ENCODE results near the gene VMP1.
A peak's percentile ranks its signal among the peaks of the same experiment; 100 is the strongest.
"Not testable (repeated sequence)": the region's sequence is repeated elsewhere in the genome, so short reads cannot be mapped to it uniquely, and the experiment has no call there.

VMP1 gene

DNA sequence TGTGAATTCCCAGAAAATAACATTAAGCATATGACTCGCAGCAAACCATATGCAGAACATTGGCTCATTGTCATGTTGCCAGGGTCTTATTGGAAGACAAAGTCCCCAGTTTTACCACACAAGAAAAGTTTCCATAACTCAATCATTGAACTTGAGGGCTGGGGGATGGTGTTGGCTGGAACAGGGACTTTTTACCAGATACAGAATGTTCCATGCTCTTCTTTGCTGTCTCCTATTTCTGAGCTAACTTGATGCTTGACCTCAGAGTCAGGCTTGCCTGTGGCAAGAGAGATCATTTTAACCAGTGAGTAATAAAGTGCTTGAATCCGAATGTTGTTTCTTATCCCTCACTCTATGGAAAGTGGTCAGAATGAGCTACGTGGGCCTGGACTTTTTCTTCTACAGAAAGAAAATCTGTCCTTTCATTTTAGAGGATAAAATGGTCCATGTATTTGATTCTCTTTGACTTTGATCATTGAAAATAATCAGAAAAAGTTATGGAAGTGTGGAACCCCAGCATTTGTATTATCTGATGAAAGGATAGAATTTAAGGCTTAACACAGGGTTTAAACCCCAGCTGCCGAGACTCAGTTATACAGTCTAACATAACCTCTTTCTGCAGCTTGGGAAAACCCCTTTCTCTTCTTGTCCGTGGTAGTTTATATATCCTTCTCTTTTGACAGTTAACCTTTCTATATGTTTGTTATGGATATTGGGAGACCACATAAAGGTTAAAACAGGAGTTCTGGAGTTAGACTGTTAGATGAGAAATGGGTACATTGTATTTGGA is 118.3 kb downstream of the VMP1 start:
- H3K9ac ChIP-seq (ENCODE audit: low read length) = no peak overlapping the region
- no peak overlapping the region for H3K27ac ChIP-seq (ENCODE audit: low read depth, low read length)
- H3K4me2 ChIP-seq (ENCODE audit: low read length) = no peak overlapping the region
- no peak overlapping the region for H2BK5ac ChIP-seq (ENCODE audit: low read length)
- no peak overlapping the region for H2BK120ac ChIP-seq (ENCODE audit: low read depth, low read length)
- no peaks in the 10 kb centered on the region for H3K27me3 ChIP-seq (ENCODE audit: insufficient read depth, low read length, poor library complexity)
- peaks cover 5% of the 10 kb centered on the region for H3K4me1 ChIP-seq (ENCODE audit: control insufficient read depth, low read depth, low read length)
- H3K56ac ChIP-seq (ENCODE audit: low read length) = peak overlapping the region; percentile 42
- DNase-seq = no peak
- no peak overlapping the region for H3K18ac ChIP-seq (ENCODE audit: low read length)
- H4K5ac ChIP-seq (ENCODE audit: low read length) = no peak overlapping the region
- no peak overlapping the region for H2AK5ac ChIP-seq (ENCODE audit: low read length)
- H3K36me3 ChIP-seq (ENCODE audit: control insufficient read depth, insufficient read depth, low read length) = no peaks in the 10 kb centered on the region
- no peak overlapping the region for H4K8ac ChIP-seq (ENCODE audit: low read depth, low read length)
- H3K79me1 ChIP-seq (ENCODE audit: low read length) = no peaks in the 10 kb centered on the region
- H3K4ac ChIP-seq (ENCODE audit: low read depth, low read length) = no peak overlapping the region
- no peak overlapping the region for H3K4me3 ChIP-seq (ENCODE audit: low read length)
- no peak overlapping the region for H2BK15ac ChIP-seq (replicated peaks; ENCODE audit: low read depth)
- no CpG with 5 or more reads among the region's 5 CpGs for WGBS (ENCODE audit: extremely low coverage, insufficient coverage, low lambda C conversion rate)
- no peaks in the 10 kb centered on the region for H3K79me2 ChIP-seq (ENCODE audit: control insufficient read depth, insufficient read depth, low read length)
- peak overlapping the region; percentile 80 for H3K23ac ChIP-seq (ENCODE audit: low read length)

GRCh38 chr17:59826706-59827453 is 119.4 kb downstream of the VMP1 start:
- Histone ChIP-seq H3K9ac (ENCODE audit: low read length) (no peak overlapping the region), H3K4me1 (ENCODE audit: control insufficient read depth, low read depth, low read length) (peaks cover 5% of the 10 kb centered on the region), H3K79me1 (ENCODE audit: low read length) (no peaks in the 10 kb centered on the region), H2BK15ac (replicated peaks; ENCODE audit: low read depth) (no peak overlapping the region), H3K4me3 (ENCODE audit: low read length) (no peak overlapping the region), H2BK120ac (ENCODE audit: low read depth, low read length) (no peak overlapping the region), H3K18ac (ENCODE audit: low read length) (no peak overlapping the region), H3K36me3 (ENCODE audit: control insufficient read depth, insufficient read depth, low read length) (no peaks in the 10 kb centered on the region), H3K4me2 (ENCODE audit: low read length) (no peak overlapping the region), H3K27ac (ENCODE audit: low read depth, low read length) (no peak overlapping the region), H4K5ac (ENCODE audit: low read length) (no peak overlapping the region), H3K23ac (ENCODE audit: low read length) (no peak overlapping the region), H3K4ac (ENCODE audit: low read depth, low read length) (no peak overlapping the region), H4K8ac (ENCODE audit: low read depth, low read length) (no peak overlapping the region), H3K27me3 (ENCODE audit: insufficient read depth, low read length, poor library complexity) (no peaks in the 10 kb centered on the region), H2BK5ac (ENCODE audit: low read length) (no peak overlapping the region), H3K56ac (ENCODE audit: low read length) (no peak overlapping the region), H2AK5ac (ENCODE audit: low read length) (no peak overlapping the region), H3K79me2 (ENCODE audit: control insufficient read depth, insufficient read depth, low read length) (no peaks in the 10 kb centered on the region)
- no CpG with 5 or more reads among the region's 4 CpGs for WGBS (ENCODE audit: extremely low coverage, insufficient coverage, low lambda C conversion rate)
- no peak for DNase-seq

- H3K18ac ChIP-seq (ENCODE audit: low read length) = peak overlapping the region; percentile 86
- H3K27me3 ChIP-seq (ENCODE audit: insufficient read depth, low read length, poor library complexity) = no peaks in the 10 kb centered on the region
- no peaks in the 10 kb centered on the region for H3K36me3 ChIP-seq (ENCODE audit: control insufficient read depth, insufficient read depth, low read length)
- H4K5ac ChIP-seq (ENCODE audit: low read length) = no peak overlapping the region
- peaks cover 5% of the 10 kb centered on the region for H3K4me1 ChIP-seq (ENCODE audit: control insufficient read depth, low read depth, low read length)
- no peaks in the 10 kb centered on the region for H3K79me1 ChIP-seq (ENCODE audit: low read length)
- peak overlapping the region; percentile 74 for H2BK15ac ChIP-seq (replicated peaks; ENCODE audit: low read depth)
- DNase-seq = no peak
- H2BK5ac ChIP-seq (ENCODE audit: low read length) = no peak overlapping the region
- WGBS (ENCODE audit: extremely low coverage, insufficient coverage, low lambda C conversion rate) = no CpG with 5 or more reads among the region's 5 CpGs
- no peak overlapping the region for H3K4ac ChIP-seq (ENCODE audit: low read depth, low read length)
- no peak overlapping the region for H3K23ac ChIP-seq (ENCODE audit: low read length)
- H3K4me2 ChIP-seq (ENCODE audit: low read length) = no peak overlapping the region
- peak overlapping the region; percentile 15 for H2BK120ac ChIP-seq (ENCODE audit: low read depth, low read length)
- peak overlapping the region; percentile 5 for H3K27ac ChIP-seq (ENCODE audit: low read depth, low read length)
- H3K79me2 ChIP-seq (ENCODE audit: control insufficient read depth, insufficient read depth, low read length) = no peaks in the 10 kb centered on the region
- H2AK5ac ChIP-seq (ENCODE audit: low read length) = no peak overlapping the region
- no peak overlapping the region for H3K56ac ChIP-seq (ENCODE audit: low read length)
- H3K9ac ChIP-seq (ENCODE audit: low read length) = no peak overlapping the region
- H4K8ac ChIP-seq (ENCODE audit: low read depth, low read length) = peak overlapping the region; percentile 76
- no peak overlapping the region for H3K4me3 ChIP-seq (ENCODE audit: low read length)
These were observed 120.4 kb downstream of the VMP1 start for GRCh38 chr17:59827721-59828477.

DNA sequence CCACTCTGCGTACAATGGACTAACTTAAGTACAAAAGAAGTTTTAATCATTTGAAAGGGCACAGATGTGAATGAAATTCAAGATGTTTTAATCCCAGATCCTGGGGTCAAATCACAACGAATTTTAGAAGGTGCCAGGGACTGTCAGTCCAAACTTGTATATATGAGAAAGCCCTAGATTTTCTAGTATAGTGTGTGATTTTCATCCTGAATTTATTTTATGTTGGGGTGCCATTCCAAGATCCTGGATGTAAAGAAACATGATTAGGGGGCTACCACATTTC is 121.0 kb downstream of the VMP1 start:
- Histone ChIP-seq H2BK120ac (ENCODE audit: low read depth, low read length) (no peak overlapping the region), H3K18ac (ENCODE audit: low read length) (peak overlapping the region; percentile 51), H3K4me2 (ENCODE audit: low read length) (no peak overlapping the region), H4K5ac (ENCODE audit: low read length) (no peak overlapping the region), H3K4ac (ENCODE audit: low read depth, low read length) (no peak overlapping the region), H2BK15ac (replicated peaks; ENCODE audit: low read depth) (peak overlapping the region; percentile 74), H3K79me2 (ENCODE audit: control insufficient read depth, insufficient read depth, low read length) (no peaks in the 10 kb centered on the region), H3K4me1 (ENCODE audit: control insufficient read depth, low read depth, low read length) (peaks cover 5% of the 10 kb centered on the region), H2BK5ac (ENCODE audit: low read length) (no peak overlapping the region), H2AK5ac (ENCODE audit: low read length) (no peak overlapping the region), H4K8ac (ENCODE audit: low read depth, low read length) (no peak overlapping the region), H3K36me3 (ENCODE audit: control insufficient read depth, insufficient read depth, low read length) (no peaks in the 10 kb centered on the region), H3K27me3 (ENCODE audit: insufficient read depth, low read length, poor library complexity) (no peaks in the 10 kb centered on the region), H3K79me1 (ENCODE audit: low read length) (no peaks in the 10 kb centered on the region), H3K56ac (ENCODE audit: low read length) (no peak overlapping the region), H3K27ac (ENCODE audit: low read depth, low read length) (peak overlapping the region; percentile 0), H3K4me3 (ENCODE audit: low read length) (no peak overlapping the region), H3K9ac (ENCODE audit: low read length) (no peak overlapping the region), H3K23ac (ENCODE audit: low read length) (no peak overlapping the region)
- WGBS (ENCODE audit: extremely low coverage, insufficient coverage, low lambda C conversion rate) = no CpG with 5 or more reads among the region's 2 CpGs
- DNase-seq = no peak

- not testable (repeated sequence) for H3K9ac ChIP-seq (ENCODE audit: low read length); H3K4me3 ChIP-seq (ENCODE audit: low read length); H3K23ac ChIP-seq (ENCODE audit: low read length); H3K56ac ChIP-seq (ENCODE audit: low read length); DNase-seq; H3K79me1 ChIP-seq (ENCODE audit: low read length); H4K5ac ChIP-seq (ENCODE audit: low read length); H2AK5ac ChIP-seq (ENCODE audit: low read length); H3K27me3 ChIP-seq (ENCODE audit: insufficient read depth, low read length, poor library complexity); H2BK5ac ChIP-seq (ENCODE audit: low read length); H3K36me3 ChIP-seq (ENCODE audit: control insufficient read depth, insufficient read depth, low read length); H3K4me2 ChIP-seq (ENCODE audit: low read length); H2BK120ac ChIP-seq (ENCODE audit: low read depth, low read length); H3K18ac ChIP-seq (ENCODE audit: low read length); H3K4me1 ChIP-seq (ENCODE audit: control insufficient read depth, low read depth, low read length); H3K79me2 ChIP-seq (ENCODE audit: control insufficient read depth, insufficient read depth, low read length); H4K8ac ChIP-seq (ENCODE audit: low read depth, low read length)
- WGBS (ENCODE audit: extremely low coverage, insufficient coverage, low lambda C conversion rate) = no CpG with 5 or more reads among the region's 7 CpGs
- Histone ChIP-seq H2BK15ac (replicated peaks; ENCODE audit: low read depth) (peak overlapping the region; percentile 74), H3K27ac (ENCODE audit: low read depth, low read length) (peak overlapping the region; percentile 0), H3K4ac (ENCODE audit: low read depth, low read length) (peak overlapping the region; percentile 24)
These were observed 121.4 kb downstream of the VMP1 start for GRCh38 chr17:59828819-59829216.
